K562 (cell line): ENCODE data around the gene PRR20C.
"Not testable (repeated sequence)": the region's sequence is repeated elsewhere in the genome, so short reads cannot be mapped to it uniquely, and the experiment has no call there.

Source experiments
- AFF4 ChIP-seq: sonication (generic); formaldehyde crosslinking; IDR thresholded peaks from 2 replicates; pipeline ENCODE4 v1.8.0; 2023; ENCODE audit warnings: mild to moderate bottlenecking, missing genetic modification reagents
- CEBPB ChIP-seq: fragments of 450-650 bp; IDR thresholded peaks from 2 replicates; pipeline ENCODE4 v1.6.1; 2016; ENCODE audit warnings: missing genetic modification characterization, missing compliant biosample characterization
- CTCF ChIP-seq, 3 experiments: IDR thresholded peaks in 2 of 3; conservative IDR thresholded peaks in 1 of 3; 2 replicates each; pipeline ENCODE4 v1.5.1; 2011 to 2012; ENCODE audit warnings: low read length in 3 of 3, mild to moderate bottlenecking in 3 of 3, control low read depth in 2 of 3, improper control_type of control experiment in 1 of 3, inconsistent platforms in 1 of 3, low read depth in 1 of 3, mixed read lengths in 1 of 3, moderate library complexity in 1 of 3; ENCODE audit not compliant: insufficient read depth in 2 of 3
- E2F5 ChIP-seq: sonication (generic); formaldehyde crosslinking; IDR thresholded peaks from 2 replicates; pipeline ENCODE4 v1.8.0; 2022; ENCODE audit warnings: mild to moderate bottlenecking, missing genetic modification reagents
- KDM5B ChIP-seq: fragments of 200-600 bp; sonication (generic); IDR thresholded peaks from 2 replicates; pipeline ENCODE4 v1.6.1; 2012; ENCODE audit warnings: low read depth, mild to moderate bottlenecking, moderate library complexity, low read length, control low read depth, inconsistent platforms; ENCODE audit not compliant: insufficient replicate concordance
- PCBP2 ChIP-seq: fragments of 200-400 bp; formaldehyde crosslinking; IDR thresholded peaks from 2 replicates; pipeline ENCODE4 v1.6.1; 2018; ENCODE audit warnings: low read length, low read depth, mild to moderate bottlenecking, moderate library complexity; ENCODE audit not compliant: poor library complexity, severe bottlenecking
- PRPF4 ChIP-seq: fragments of 200-400 bp; formaldehyde crosslinking; IDR thresholded peaks from one replicate; pipeline ENCODE4 v1.6.1; 2017; ENCODE audit warnings: low read length, low read depth, mild to moderate bottlenecking; ENCODE audit not compliant: insufficient read depth, poor library complexity, severe bottlenecking
- TOE1 ChIP-seq, 2 experiments: fragments of 450-650 bp in 1 of 2; sonication (generic) in 1 of 2; formaldehyde crosslinking in 1 of 2; IDR thresholded peaks; 2 replicates each; pipeline versions ENCODE4 v1.7.1 to v1.8.0; 2016 to 2022; ENCODE audit warnings: borderline replicate concordance in 2 of 2, mild to moderate bottlenecking in 2 of 2, antibody characterized with exemption in 1 of 2, inconsistent platforms in 1 of 2, low read depth in 1 of 2, missing genetic modification reagents in 1 of 2, moderate library complexity in 1 of 2
- YY1 ChIP-seq, 3 experiments: IDR thresholded peaks; 2 replicates each; pipeline ENCODE4 v1.6.1; 2011; ENCODE audit warnings: low read length in 2 of 3, mild to moderate bottlenecking in 2 of 3, moderate library complexity in 2 of 3, borderline replicate concordance in 1 of 3, control low read depth in 1 of 3, low read depth in 1 of 3; ENCODE audit not compliant: insufficient read depth in 3 of 3, insufficient replicate concordance in 2 of 3, control insufficient read depth in 1 of 3, insufficient read length in 1 of 3; ENCODE audit errors: extremely low read depth in 1 of 3
- ZNF655 ChIP-seq: fragments of 250-450 bp; sonication (Bioruptor Pico); IDR thresholded peaks from 2 replicates; pipeline ENCODE4 v1.5.0; 2021
- ZNF76 ChIP-seq: fragments of 250-450 bp; sonication (Bioruptor Pico); IDR thresholded peaks from 2 replicates; pipeline ENCODE4 v1.4.0; 2020; ENCODE audit warnings: mild to moderate bottlenecking, moderate library complexity, borderline replicate concordance

GRCh38 chr13:57148106-57148505, 5.8 kb upstream of the PRR20C start:
- not testable (repeated sequence) for TF ChIP-seq PCBP2; YY1 (IDR thresholded peaks at IDR 0.05; ENCODE audit: borderline replicate concordance in 1 of 3, control insufficient read depth in 1 of 3, extremely low read depth in 1 of 3, insufficient read depth in 3 of 3, insufficient read length in 1 of 3, insufficient replicate concordance in 2 of 3, low read depth in 1 of 3, low read length in 2 of 3); KDM5B; CEBPB (tag); TOE1 (IDR thresholded peaks at IDR 0.05; ENCODE audit: borderline replicate concordance); TOE1 (CRISPR knock-in tag; IDR thresholded peaks at IDR 0.05; ENCODE audit: borderline replicate concordance, low read depth); E2F5 (CRISPR knock-in tag); CTCF (IDR thresholded peaks at IDR 0.05 in 2 of 3, conservative IDR thresholded peaks at IDR 0.05 in 1 of 3; ENCODE audit: insufficient read depth in 2 of 3, low read depth in 1 of 3, low read length in 3 of 3); ZNF655; ZNF76 (CRISPR knock-in tag); AFF4 (CRISPR knock-in tag); PRPF4
